ENCODE data around the gene EVA1A.

DNA sequence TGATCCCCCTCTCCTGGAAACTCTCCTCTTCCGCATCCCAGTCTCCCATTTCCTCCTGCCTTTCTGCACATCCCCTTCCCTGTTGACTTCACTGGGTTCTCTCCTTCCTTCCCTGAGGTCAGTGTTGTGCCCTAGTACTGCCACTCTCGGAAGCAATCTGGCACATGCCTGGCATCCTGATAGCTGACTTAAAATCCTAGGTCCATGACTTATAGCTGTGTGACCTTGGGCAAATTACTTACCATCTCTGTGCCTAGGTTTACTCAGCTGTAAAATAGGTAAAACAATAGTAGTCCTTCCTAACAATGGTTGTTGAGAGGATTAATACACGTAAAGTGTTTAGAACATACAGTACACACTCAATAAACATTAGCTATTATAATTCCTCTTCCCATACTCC, 9.3 kb downstream of the EVA1A start:
- TF ChIP-seq, protein P1, sequence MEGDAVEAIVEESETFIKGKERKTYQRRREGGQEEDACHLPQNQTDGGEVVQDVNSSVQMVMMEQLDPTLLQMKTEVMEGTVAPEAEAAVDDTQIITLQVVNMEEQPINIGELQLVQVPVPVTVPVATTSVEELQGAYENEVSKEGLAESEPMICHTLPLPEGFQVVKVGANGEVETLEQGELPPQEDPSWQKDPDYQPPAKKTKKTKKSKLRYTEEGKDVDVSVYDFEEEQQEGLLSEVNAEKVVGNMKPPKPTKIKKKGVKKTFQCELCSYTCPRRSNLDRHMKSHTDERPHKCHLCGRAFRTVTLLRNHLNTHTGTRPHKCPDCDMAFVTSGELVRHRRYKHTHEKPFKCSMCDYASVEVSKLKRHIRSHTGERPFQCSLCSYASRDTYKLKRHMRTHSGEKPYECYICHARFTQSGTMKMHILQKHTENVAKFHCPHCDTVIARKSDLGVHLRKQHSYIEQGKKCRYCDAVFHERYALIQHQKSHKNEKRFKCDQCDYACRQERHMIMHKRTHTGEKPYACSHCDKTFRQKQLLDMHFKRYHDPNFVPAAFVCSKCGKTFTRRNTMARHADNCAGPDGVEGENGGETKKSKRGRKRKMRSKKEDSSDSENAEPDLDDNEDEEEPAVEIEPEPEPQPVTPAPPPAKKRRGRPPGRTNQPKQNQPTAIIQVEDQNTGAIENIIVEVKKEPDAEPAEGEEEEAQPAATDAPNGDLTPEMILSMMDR (IDR thresholded peaks at IDR 0.05): no peak
- TF ChIP-seq POLR2A (IDR thresholded peaks at IDR 0.05): no peak

All from tibial nerve (tissue), 3 donors.